CD4-positive, alpha-beta T cell treated with Interleukin-15 for 1 hour (primary cell): Measurements from ENCODE around the gene TMEM134.
"Not testable (repeated sequence)": the region's sequence is repeated elsewhere in the genome, so short reads cannot be mapped to it uniquely, and the experiment has no call there.

Experiments
- DNase-seq: peaks from one replicate; pipeline ENCODE4 v3.0.0-alpha.2; 2020

The TMEM134 gene

DNA sequence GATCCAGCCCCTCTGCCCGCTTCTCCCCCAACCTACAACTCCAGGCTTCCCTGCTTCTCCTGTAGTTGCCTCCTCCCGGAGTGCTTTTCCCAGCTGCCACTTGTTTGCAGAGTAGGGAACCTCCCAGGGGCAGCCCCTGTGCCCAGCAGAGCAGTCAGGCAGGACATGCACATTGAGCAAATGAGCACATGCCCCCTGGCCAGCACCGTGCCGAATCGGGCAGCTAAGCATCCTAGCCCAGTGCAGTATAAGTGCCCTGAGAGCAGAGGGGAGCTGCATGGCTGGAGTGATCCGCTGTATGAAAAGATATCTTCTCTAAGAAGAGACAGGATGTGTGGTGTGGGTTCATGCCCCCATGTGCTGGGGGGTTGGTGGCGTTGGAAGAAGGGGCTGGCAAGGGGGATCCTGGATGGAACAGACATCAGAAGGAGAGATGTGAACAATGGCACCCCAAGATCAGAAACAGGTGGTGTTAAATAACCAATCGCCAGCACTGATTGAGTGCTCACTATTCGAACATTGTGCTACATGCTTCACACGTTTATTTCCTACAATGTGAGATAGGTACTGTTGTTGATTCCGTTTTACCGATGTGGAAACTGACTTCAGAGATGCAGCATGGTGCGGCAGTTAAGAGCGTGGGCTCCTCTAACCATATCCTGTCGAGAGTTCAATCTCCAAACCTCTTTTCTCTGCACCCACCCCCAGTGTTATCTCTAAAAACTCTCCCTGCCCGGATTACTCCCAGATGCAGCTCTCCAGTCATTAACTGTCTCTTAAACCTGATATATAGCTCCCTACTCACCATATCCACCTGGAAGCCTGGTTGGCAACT lies 15.0 kb upstream of the TMEM134 start:
- no peak for DNase-seq

DNA sequence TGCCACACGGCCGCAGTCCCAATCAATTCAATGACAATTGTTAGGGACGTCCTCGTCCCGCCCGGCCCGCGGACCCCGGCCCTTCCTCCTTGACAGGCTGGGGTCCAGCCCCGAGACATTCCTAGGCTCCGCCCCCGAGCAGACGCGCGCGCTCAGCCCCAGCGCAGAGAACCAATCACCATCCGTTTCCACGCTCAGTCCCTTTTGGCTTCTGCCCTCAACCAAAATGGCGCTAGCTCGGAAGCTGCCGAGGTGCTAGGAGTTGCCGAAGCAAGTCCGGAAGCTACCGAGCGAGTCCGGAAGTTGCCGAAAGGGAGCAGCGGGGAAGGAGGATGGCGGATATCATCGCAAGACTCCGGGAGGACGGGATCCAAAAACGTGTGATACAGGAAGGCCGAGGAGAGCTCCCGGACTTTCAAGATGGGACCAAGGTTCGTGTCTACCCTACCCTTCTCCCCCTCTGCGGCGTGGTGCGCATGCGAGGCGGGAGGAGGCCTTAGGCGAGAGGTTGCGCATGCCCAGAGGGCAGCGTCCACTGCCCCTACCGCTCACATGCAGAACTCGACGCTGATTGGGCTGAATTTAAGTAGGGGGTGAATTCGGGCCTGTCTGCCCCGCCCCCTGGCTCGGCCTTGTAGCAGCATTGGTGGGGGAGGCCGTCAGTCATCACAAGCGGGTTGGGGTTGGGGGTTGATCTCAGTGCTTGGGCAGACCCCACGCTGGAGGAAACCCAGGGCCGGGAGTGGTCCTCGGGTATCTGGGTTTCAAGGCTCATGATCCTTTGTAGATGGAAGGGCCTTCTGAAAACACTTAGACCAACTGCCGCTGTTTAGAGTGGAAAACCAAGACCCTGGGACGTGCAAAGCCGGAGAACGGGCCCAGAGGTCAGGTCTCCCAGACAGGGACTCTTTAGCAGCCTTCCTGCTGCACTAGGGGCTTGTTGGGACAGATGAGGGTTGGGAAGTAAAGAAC lies 14.1 kb upstream of the TMEM134 start, which contains the start of gene AIP:
AIP (plus strand) TSS at position 200 of the 972 bp plus-strand sequence; CDS start at position 333, 133 bp downstream.
- peak; percentile 97 for DNase-seq

DNA sequence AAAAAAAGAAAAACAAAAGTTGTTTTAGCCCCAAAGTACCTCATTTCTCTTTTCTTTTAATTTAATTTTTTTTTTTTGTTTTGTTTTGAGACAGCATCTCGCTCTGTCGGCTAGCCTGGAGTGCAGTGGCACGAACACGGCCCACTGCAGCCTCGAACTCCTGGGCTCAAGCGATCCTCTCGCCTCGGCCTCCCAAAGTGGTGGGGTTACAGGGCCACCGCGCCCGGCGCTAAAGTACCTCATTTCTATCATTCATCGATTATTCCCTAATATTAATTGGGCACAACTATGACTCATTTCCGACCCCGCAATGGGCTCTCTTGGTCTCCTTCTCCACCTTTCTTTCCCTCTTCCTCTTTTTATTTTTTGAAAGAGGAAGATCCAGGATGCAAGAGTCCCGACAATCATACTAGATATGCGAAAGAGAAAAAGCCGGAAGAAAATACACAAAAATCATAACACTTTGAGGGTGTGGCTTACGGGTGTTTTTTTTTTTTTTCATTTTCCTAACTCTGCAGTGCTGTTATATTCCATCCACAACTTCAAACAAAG lies 13.3 kb upstream of the TMEM134 start:
- DNase-seq: no peak

DNA sequence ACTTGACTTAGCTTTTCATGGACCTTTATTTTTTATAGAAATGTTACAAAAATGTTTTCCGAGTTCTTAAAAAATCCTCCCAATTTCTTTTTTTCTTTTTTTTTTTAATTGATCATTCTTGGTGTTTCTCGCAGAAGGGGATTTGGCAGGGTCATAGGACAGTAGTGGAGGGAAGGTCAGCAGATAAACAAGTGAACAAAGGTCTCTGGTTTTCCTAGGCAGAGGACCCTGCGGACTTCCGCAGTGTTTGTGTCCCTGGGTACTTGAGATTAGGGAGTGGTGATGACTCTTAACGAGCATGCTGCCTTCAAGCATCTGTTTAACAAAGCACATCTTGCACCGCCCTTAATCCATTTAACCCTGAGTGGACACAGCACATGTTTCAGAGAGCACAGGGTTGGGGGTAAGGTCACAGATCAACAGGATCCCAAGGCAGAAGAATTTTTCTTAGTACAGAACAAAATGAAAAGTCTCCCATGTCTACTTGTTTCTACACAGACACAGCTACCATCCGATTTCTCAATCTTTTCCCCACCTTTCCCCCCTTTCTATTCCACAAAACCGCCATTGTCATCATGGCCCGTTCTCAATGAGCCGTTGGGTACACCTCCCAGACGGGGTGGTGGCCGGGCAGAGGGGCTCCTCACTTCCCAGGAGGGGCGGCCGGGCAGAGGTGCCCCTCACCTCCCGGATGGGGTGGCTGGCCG lies 8.4 kb upstream of the TMEM134 start:
- DNase-seq: not testable (repeated sequence)

DNA sequence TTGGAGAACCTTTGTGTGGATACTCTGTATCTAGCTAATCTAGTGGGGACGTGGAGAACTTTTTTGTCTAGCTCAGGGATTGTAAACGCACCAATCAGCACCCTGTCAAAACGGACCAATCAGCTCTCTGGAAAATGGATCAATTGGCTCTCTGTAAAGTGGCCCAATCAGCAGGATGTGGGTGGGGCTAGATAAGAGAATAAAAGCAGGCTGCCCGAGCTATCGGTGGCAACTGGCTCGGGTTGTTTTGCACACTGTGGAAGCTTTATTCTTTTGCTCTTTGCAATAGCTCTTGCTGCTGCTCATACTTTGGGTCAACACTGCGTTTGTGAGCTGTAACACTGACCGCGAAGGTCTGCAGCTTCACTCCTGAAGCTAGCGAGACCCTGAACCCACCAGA lies 7.6 kb upstream of the TMEM134 start:
- not testable (repeated sequence) for DNase-seq

DNA sequence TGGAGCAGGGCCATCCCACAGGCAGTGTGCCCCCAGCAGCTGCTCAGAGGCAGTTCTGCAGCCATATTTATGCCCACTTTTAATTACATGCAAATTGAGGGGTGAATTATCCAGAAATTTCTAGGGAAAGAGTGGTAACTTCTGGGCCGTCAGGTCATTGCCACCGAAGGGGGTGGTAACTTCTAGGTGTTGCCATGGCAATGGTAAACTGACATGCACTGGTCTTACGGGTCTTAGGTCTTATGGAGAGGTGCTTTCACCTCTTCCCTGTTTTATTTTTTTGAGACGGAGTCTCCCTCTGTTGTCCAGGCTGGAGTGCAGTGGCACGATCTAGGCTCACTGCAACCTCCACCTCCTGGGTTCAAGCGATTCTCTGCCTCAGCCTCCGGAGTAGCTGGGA lies 3.8 kb upstream of the TMEM134 start:
- no peak for DNase-seq

DNA sequence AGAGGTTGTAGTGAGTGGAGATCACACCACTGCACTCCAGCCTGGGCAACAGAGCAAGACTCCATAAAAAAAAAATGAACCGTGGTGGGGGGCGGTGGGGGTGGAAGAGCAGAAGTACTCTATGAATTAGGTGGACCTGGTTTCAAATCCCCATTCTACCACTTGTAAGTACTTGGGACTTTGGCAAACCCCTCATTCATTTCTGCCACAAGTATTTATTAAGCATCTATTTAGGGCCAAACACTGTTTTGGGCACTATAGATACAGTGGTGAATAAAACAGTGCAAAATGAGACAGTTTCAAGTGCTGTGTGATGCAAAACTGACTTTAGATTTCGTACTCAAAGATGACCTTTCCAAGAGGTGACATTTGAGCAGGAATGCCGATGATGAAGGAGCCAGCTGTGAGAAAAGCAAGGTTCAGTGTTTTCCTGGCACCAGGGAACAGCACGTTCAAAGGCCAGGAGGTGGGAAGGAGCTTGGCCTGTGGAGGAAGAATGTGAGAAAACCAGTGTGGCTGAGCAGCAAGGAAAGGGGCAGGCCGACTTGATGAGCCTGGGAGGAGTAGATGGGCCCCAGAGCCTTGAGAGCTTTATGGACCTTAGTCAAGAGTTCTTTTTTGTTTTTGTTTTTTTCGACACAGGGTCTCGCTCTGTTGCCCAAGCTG lies 1.4 kb upstream of the TMEM134 start:
- DNase-seq: no peak

DNA sequence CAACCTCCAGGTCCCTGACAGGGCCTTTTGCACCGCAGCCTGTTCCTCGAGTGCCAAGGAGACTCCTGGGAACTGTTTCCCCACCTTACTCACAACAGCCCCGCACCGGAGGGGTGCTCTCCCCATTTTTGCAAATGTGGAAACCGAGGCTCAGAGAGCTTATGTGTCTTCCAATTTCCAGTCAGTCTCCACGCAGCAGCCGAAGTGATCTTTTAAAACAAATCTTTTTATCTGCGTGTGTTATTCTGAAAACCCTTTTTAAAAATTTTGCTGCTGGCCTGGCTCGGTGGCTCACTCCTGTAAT lies 409 bp upstream of the TMEM134 start:
- no peak for DNase-seq

DNA sequence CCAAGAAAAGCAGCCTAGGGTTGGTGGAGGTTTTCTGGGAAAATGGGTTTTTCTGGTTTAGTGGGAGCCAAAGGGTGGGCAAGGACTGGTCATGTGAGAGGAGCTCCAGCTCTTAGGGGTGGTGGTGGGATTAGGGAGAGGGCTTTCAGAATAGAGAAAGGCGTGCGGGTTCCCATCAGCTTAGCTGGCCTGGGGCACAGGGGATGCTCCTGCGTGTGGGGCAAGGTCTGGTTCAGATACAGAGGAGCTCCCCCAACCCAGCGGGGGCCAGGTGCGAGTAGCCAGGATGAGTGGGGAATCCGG lies 644 bp downstream of the TMEM134 start:
- no peak for DNase-seq

DNA sequence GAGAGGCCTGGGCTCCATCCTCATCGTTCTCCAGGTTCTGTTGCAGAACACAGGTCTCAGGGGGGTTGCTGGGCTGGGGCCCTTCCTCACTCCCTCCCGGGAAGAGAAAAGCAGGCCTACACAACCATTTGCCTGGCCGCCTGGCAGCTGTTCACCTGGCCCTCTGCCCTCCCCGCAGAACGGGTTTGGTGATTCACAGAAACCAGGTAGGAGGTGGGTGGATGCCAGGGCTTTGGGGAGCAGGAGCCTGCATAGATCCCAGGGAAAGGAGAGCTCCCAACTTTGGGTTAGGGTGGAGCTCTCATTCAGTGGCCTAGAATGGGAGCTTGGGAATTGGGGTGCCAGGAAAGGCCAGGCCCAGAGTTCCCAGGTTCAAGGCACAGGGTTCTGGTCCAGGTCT lies 995 bp downstream of the TMEM134 start:
- DNase-seq: no peak

DNA sequence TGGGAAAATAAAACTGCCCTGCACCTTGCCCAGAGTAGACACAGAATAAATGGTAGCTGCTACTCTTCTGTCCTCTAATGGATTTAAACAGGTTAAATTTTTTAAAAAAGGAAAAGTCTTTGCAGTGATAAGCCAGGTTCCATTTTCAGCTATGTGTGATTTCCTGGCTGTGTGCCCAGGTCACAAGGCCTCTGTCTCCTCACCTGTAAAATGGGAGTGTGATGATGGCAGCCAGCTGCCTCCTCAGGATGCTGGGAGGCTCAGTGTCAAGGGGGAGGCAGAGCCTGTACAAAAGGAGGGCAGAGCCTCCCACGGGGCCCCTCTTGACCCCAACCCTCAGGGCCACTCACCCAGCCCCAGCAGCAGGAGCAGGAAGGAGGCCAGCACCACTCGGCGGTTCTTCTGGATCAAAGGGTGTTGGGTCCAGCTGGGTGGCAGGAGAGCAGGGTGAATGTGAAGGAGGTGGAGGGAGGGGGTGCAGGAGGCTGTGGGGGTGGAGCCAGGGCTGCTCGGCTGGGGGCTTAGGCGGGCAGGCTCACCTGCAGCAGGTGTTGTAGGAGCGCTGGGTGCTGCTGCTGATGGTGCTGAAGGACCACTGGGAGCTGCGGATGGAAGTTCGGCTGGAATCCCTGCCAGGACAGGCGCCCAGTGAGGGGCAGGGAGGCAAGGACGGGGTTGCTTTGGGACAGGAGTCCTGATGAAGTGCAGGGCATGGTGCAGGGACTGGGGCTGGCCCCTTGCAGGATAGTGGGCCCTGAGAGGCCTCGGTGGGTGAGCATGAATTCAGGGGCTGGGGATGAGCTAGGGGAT lies 1.9 kb downstream of the TMEM134 start:
- DNase-seq: no peak

DNA sequence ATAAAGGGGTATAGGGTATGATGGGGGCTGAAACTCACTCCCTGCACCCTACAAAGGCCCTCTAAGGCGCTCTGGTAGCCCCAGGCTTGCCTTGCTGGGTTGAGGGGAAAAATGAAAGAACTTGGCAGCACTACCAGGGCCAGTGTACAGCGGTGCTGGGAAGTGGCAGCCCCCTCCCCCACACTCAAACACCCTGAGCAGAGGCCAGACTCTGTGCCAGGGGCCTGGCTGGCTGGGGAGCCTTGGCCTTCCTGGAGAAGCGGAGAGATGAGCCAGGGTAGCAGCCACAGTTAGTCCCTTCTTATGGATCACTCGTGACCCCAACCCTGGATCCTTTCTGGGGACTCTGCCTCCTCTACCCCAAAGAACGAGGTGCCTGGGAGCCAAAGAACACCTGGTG lies 2.7 kb downstream of the TMEM134 start:
- no peak for DNase-seq

DNA sequence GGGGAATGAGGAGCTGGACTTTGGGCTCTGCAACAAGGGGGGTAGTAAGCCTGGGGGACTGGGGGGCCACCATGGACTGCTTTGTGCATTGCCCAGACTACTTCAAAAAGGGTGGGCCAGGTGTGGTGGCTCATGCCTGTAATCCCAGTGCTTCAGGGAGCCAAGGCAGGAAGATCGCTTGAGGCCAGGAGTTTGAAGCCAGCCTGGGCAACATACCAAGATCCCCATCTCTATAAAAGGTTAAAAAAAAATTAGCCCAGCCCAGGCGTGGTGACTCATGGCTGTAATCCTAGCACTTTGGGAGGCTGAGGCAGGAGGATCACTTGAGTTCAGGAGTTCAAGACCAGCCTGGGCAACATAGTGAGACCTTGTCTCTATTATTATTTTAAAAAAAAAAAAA lies 3.5 kb downstream of the TMEM134 start:
- DNase-seq: not testable (repeated sequence)

DNA sequence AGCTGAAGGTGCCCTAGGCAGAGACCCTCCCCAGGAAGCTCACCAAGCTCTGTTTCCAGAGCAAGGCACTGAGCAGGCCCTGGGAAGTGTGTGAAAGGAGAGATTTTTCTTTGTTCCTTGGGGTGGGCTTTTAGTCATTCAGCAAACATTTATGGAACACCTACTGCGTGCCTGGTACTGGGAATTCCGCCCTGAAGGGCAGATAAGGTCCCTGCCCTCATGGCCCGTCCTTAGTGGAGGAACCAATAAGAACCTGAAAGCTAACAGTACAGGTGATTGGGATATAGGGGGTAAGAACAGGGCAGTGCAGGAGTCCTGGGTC lies 3.9 kb downstream of the TMEM134 start:
- DNase-seq: no peak

DNA sequence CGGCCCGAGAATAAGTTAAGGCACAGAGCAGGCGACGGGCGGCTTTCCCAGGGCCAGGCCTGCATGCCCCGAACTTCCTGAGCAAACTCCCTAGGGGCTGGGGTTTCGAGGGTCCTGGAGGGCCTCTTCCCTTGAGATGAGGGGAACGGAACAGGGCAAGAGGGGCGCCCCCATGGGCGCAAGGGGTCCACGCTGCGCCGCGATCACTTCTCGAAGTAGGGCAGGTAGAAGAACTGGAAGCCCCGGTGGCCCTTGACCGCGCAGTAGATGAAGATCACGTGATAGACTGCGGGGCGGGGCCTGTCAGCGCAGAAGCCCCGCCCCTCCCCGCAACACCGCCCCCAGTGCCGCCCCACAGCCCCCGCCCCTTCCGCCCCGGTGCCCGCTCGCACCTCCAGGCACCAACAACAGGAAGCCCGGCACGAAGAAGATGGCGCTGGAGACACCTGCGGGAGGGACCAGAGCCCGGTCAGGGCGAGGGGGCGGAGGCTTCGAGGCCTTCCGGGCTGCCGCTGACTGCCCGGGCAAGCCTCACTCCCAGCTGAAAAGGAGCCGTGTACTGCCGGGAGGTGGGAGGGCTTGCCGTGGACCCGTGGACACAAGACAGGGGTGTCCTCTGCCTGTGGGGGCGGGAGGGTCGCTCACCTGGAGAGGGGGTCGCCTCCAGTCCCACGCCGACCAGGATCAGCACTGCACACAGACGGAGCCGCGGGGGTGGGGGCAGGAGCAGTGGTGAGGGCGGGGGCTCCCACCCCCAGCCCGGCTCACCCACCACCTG lies 4.5 kb downstream of the TMEM134 start:
- peak; percentile 95 for DNase-seq

DNA sequence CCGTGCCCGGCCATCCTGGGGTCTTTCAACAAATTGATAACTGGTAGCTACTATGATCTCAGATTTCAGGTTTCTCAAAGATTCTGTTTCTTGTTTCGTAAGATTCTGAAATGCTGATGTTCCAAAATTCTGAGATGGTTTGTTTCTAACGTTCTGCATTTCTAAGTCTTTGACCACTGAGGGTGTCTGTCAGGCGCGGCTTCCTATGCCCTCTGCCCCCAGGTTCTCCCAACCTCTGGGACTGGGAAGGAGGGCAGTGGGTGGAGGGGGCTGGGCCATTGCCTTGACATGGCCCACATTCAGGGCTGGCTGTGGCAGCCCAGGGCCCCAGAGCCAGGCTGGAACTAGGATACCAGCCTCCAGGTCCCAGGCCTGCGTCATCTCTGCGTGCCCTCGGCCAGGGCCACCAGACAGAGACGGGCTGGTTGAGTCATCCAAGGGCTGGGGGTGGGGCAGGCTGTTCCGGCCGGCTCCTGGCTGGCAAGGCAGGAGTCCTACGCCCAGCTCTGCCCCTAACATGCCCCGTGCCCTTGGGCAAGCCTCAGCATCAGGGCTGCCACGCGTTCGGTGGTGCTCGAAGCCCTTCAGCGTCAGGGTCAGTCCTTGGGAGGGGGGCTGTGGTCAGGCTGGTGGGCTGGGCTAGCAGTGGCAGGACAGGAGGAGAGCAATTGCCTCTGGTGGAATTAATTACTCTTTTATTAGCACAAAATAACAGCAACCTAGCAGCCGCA lies 5.2 kb downstream of the TMEM134 start:
- DNase-seq: peak; percentile 73

DNA sequence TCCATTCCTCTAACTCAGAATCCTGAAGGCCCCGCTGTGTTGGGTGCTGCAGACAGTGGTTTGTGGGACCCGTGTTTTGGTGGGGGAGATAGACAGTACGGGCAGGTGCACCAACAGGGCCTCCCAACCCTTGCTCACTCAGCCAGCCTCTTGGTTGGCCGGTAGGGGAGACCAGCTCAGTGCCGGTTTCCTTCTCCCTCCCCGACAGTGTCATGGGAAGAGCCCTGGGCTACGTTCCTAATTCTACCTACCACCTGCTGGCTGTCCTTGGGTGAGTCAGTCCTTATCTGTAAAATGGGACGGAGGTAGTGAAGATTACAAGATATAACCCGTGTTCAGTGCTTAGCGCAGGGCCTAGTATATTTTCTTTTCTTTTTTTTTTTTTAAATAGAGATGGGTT lies 5.9 kb downstream of the TMEM134 start:
- no peak for DNase-seq

DNA sequence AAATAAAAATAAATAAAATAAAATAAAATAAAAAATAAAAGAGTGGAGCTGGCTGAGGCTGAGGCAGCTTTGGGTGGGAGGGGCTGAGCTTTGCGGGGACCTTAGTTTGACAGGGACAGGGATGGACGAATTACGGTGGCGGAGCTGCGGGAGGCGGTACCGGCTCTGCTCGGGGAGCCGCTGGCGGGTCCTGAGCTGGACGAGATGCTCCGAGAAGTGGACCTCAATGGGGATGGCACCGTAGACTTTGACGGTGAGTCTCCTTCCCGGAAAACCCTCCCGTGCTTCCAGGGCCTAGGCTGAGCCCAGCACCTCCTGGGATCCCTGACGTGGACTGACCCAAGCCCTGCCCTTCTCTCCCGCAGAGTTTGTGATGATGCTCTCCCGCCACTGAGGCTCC lies 10.8 kb downstream of the TMEM134 start:
- DNase-seq: no peak

DNA sequence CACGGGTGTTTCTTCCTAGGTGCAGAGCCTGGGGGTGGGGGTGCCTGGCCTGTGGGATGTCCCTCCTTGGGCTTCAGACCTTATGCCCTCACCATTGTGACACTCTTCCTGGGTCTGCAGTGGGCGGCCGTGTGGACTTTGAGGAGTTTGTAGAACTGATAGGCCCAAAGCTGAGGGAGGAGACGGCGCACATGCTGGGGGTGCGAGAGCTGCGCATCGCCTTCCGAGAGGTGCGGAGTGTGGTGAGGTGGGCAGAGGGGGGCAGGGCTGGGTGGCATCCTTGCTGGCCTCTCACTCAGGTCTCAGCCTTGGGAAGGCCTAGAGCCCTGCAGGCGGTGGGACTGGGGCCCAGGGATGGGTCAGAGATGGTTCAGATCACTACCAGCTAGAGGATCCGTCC lies 11.6 kb downstream of the TMEM134 start:
- no peak for DNase-seq

DNA sequence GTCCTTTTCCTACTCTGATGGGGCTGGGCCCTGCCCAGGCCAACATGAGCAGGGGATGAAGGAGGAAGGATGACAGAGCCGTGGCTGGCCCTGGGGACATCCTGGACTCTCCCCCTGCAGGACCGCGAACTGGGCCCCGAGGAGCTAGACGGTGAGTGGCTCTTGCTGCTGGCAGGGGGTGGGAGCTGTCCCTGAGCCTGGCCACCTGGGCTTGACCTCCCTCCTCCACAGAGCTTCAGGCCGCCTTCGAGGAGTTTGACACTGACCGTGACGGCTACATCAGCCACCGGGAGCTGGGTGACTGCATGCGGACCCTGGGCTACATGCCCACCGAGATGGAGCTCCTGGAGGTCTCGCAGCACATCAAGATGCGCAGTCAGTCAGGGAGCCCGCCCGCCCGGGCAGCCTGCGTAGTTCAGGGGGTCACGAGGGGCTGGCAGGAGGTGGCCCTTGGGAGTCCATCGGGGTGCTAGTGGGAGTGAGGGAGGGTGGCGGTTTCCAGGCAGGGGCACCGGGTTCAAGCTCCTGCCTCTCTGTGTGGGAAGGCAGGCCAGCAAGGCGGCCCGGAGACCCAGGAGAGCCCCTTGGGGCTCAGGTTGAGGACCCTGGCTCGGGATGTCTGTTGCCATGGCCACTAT lies 12.9 kb downstream of the TMEM134 start:
- no peak for DNase-seq
